HCT116 (cell line): Measurements from ENCODE around the gene PCLO. TPM values are rescaled to one million over a fixed set of nuclear protein-coding genes. Genes with fewer than 3 reads are reported as not detected.

Source experiments
- ATAC-seq: fragments of 200-7000 bp; cut with Tn5 transposase; 2 replicates; pipeline ENCODE4 v1.9.1; 2020; ENCODE audit warnings: mild to moderate bottlenecking, moderate library complexity
- BruUV-seq: library from RNA; stranded (reverse); fragments of 400-500 nt; replicated peaks from 2 replicates; lab custom pipeline; 2021; lab: Mats Ljungman, UMichigan
- CTCF ChIA-PET: fragments of 300-600 bp; sonication (Branson Sonifier 250); formaldehyde crosslinking; loops from one replicate; lab custom pipeline; 2021; ENCODE audit warnings: antibody characterized with exemption; lab: Charles Lee
- POLR2A ChIA-PET: fragments of 300-600, 350-600 bp; sonication (Branson Sonifier 250); formaldehyde crosslinking; loops from one replicate; lab custom pipeline; 2021; ENCODE audit warnings: antibody characterized with exemption; lab: Charles Lee
- RAD21 ChIA-PET, 2 experiments: fragments of 300-600 bp; sonication (Branson Sonifier 250); formaldehyde crosslinking; loops; one replicate each; lab custom pipeline; 2023; ENCODE audit warnings: low total read pairs in 2 of 2; ENCODE audit not compliant: uncharacterized antibody in 2 of 2, unreplicated experiment in 2 of 2, low non-redundant PET in 1 of 2; lab: Charles Lee
- DNase-seq: peaks from one replicate; pipeline ENCODE4 v3.0.0-alpha.2; 2010; ENCODE audit warnings: low read depth, low spot score
- H2AFZ ChIP-seq: fragments of 200-600 bp; shearing (Covaris generic), sonication (generic); 2 replicates; pipeline ENCODE4 v1.6.1; 2017; ENCODE audit warnings: low read depth, mixed run types, mixed read lengths, antibody characterized with exemption, low read length; ENCODE audit not compliant: poor library complexity, severe bottlenecking
- H3K27ac ChIP-seq: 2 replicates; pipeline ENCODE4 v1.5.1; 2012; ENCODE audit warnings: low read depth, low read length
- H3K27me3 ChIP-seq: fragments of 200-600 bp; sonication (generic); 2 replicates; pipeline ENCODE4 v1.6.1; 2016; ENCODE audit warnings: mixed run types, low read length, mixed read lengths; ENCODE audit not compliant: insufficient read depth
- H3K36me3 ChIP-seq, 2 experiments: fragments of 200-500 bp in 1 of 2; fragments of 200-600 bp in 1 of 2; sonication (Bioruptor generic) in 1 of 2; sonication (generic) in 1 of 2; 2 replicates each; pipeline versions ENCODE4 v1.5.1 to v1.6.1; 2014 to 2016; ENCODE audit warnings: low read length in 2 of 2, inconsistent platforms in 1 of 2, mixed read lengths in 1 of 2, mixed run types in 1 of 2; ENCODE audit not compliant: insufficient read depth in 2 of 2, control insufficient read depth in 1 of 2
- H3K4me1 ChIP-seq, 2 experiments: fragments of 200-600 bp in 1 of 2; sonication (generic) in 1 of 2; 2 replicates each; pipeline versions ENCODE4 v1.5.1 to v1.6.1; 2012 to 2017; ENCODE audit warnings: low read length in 2 of 2, inconsistent platforms in 1 of 2, mild to moderate bottlenecking in 1 of 2, mixed read lengths in 1 of 2, mixed run types in 1 of 2, moderate library complexity in 1 of 2; ENCODE audit not compliant: insufficient read depth in 2 of 2, control insufficient read depth in 1 of 2
- H3K4me2 ChIP-seq: fragments of 200-600 bp; sonication (generic); 2 replicates; pipeline ENCODE4 v1.6.1; 2017; ENCODE audit warnings: mixed run types, low read length, mixed read lengths
- H3K4me3 ChIP-seq, 2 experiments: fragments of 200-600 bp in 1 of 2; sonication (generic) in 1 of 2; replicated peaks in 1 of 2; 2 replicates each; pipeline ENCODE4 v1.5.1; 2011 to 2016; ENCODE audit warnings: low read length in 2 of 2, control low read depth in 1 of 2, low read depth in 1 of 2, mild to moderate bottlenecking in 1 of 2, mixed read lengths in 1 of 2, mixed run types in 1 of 2
- H3K79me2 ChIP-seq: fragments of 200-600 bp; sonication (generic); 2 replicates; pipeline ENCODE4 v1.6.1; 2017; ENCODE audit warnings: mild to moderate bottlenecking, mixed run types, low read length, moderate library complexity, mixed read lengths; ENCODE audit not compliant: insufficient read depth
- H3K9ac ChIP-seq: fragments of 200-600 bp; sonication (generic); 2 replicates; pipeline ENCODE4 v1.6.1; 2016; ENCODE audit warnings: low read length, mixed read lengths
- H3K9me2 ChIP-seq: fragments of 200-600 bp; sonication (generic), shearing (Covaris generic); 2 replicates; pipeline ENCODE4 v1.6.1; 2017; ENCODE audit warnings: mixed run types, mild to moderate bottlenecking, moderate library complexity; ENCODE audit not compliant: insufficient read depth
- H3K9me3 ChIP-seq, 2 experiments: fragments of 200-500 bp in 1 of 2; fragments of 200-600 bp in 1 of 2; sonication (Bioruptor generic) in 1 of 2; sonication (generic) in 1 of 2; 2 replicates each; pipeline ENCODE4 v1.6.1; 2014 to 2017; ENCODE audit warnings: low read length in 2 of 2, mixed read lengths in 2 of 2, inconsistent platforms in 1 of 2, low read depth in 1 of 2, mild to moderate bottlenecking in 1 of 2, mixed run types in 1 of 2, moderate library complexity in 1 of 2; ENCODE audit not compliant: control insufficient read depth in 1 of 2, insufficient read depth in 1 of 2
- H4K20me1 ChIP-seq: fragments of 200-600 bp; sonication (generic), shearing (Covaris generic); 2 replicates; pipeline ENCODE4 v1.6.1; 2017; ENCODE audit warnings: mixed run types, mild to moderate bottlenecking, moderate library complexity; ENCODE audit not compliant: insufficient read depth
- CBX3 ChIP-seq: IDR thresholded peaks from 2 replicates; pipeline ENCODE4 v1.6.1; 2012; ENCODE audit warnings: low read depth
- CEBPB ChIP-seq: IDR thresholded peaks from 2 replicates; pipeline ENCODE4 v1.6.1; 2012; ENCODE audit warnings: low read depth
- CTCF ChIP-seq, 3 experiments: fragments of 200-600 bp in 1 of 3; sonication (generic) in 1 of 3; IDR thresholded peaks in 2 of 3; conservative IDR thresholded peaks in 1 of 3; 2 replicates each; pipeline ENCODE4 v1.5.1; 2012 to 2017; ENCODE audit warnings: low read depth in 2 of 3, low read length in 2 of 3, antibody characterized with exemption in 1 of 3, borderline replicate concordance in 1 of 3, control low read depth in 1 of 3, mild to moderate bottlenecking in 1 of 3, mixed read lengths in 1 of 3, mixed run types in 1 of 3, moderate library complexity in 1 of 3; ENCODE audit not compliant: insufficient read depth in 1 of 3
- ELF1 ChIP-seq: IDR thresholded peaks from 2 replicates; pipeline ENCODE4 v1.6.1; 2012; ENCODE audit warnings: low read depth, borderline replicate concordance
- EZH2phosphoT487 ChIP-seq: fragments of 200-600 bp; IDR thresholded peaks from 2 replicates; pipeline ENCODE4 v1.6.1; 2018; ENCODE audit warnings: antibody characterized with exemption, borderline replicate concordance
- FOSL1 ChIP-seq: IDR thresholded peaks from 2 replicates; pipeline ENCODE4 v1.6.1; 2012; ENCODE audit warnings: low read depth
- JUND ChIP-seq: IDR thresholded peaks from 2 replicates; pipeline ENCODE4 v1.6.1; 2012
- POLR2A ChIP-seq: IDR thresholded peaks from 2 replicates; pipeline ENCODE4 v1.7.0; 2011; ENCODE audit warnings: borderline replicate concordance; ENCODE audit not compliant: insufficient read depth, insufficient read length; ENCODE audit errors: extremely low read depth
- RAD21 ChIP-seq: IDR thresholded peaks from 2 replicates; pipeline ENCODE4 v1.6.1; 2012; ENCODE audit warnings: low read depth, mild to moderate bottlenecking
- SIN3A ChIP-seq: IDR thresholded peaks from 2 replicates; pipeline ENCODE4 v1.6.1; 2012; ENCODE audit warnings: low read depth
- SP1 ChIP-seq: IDR thresholded peaks from 2 replicates; pipeline ENCODE4 v1.6.1; 2012; ENCODE audit warnings: low read depth
- SRF ChIP-seq: IDR thresholded peaks from 2 replicates; pipeline ENCODE4 v1.6.1; 2012; ENCODE audit warnings: low read depth
- TCF7L2 ChIP-seq: IDR thresholded peaks from 2 replicates; pipeline ENCODE4 v1.7.0; 2011; ENCODE audit warnings: borderline replicate concordance, inconsistent platforms; ENCODE audit not compliant: insufficient read depth, insufficient read length; ENCODE audit errors: extremely low read depth
- YY1 ChIP-seq: IDR thresholded peaks from 2 replicates; pipeline ENCODE4 v1.6.1; 2011; ENCODE audit warnings: low read length, low read depth, moderate library complexity, mild to moderate bottlenecking; ENCODE audit not compliant: insufficient replicate concordance; ENCODE audit errors: extremely low read depth
- ZBTB33 ChIP-seq: IDR thresholded peaks from 2 replicates; pipeline ENCODE4 v1.6.1; 2011; ENCODE audit warnings: mild to moderate bottlenecking, low read length, moderate library complexity; ENCODE audit not compliant: insufficient replicate concordance; ENCODE audit errors: extremely low read depth
- ZFX ChIP-seq: fragments of 450-650 bp; IDR thresholded peaks from 2 replicates; pipeline ENCODE4 v1.6.1; 2017
- ZNF274 ChIP-seq: fragments of 200-500 bp; sonication (Bioruptor generic); IDR thresholded peaks from 2 replicates; pipeline ENCODE4 v1.6.1; 2014; ENCODE audit warnings: mild to moderate bottlenecking, low read depth, low read length, inconsistent platforms
- intact Hi-C: fragments of 100-400 bp; cut with micrococcal nuclease; formaldehyde crosslinking; loops from 2 replicates; pipeline ENCODE4 v1.10.0; 2022
- total RNA-seq: library from RNA; stranded (reverse); gene quantifications from one replicate; pipeline ENCODE4 v1.2.1, GENCODE V29; 2021; ENCODE audit not compliant: unreplicated experiment

The PCLO gene
- total RNA-seq, 1 experiment from 2014 or later = 2.4 TPM

- intact Hi-C loops = no loop called here
- H3K4me1 ChIP-seq = no peaks in the 10 kb centered on the region
- BruUV-seq = no TSS peak
These were observed 28.1 kb upstream of the PCLO start for GRCh38 chr7:83190659-83191389.

GRCh38 chr7:83178796-83179195 is 16.1 kb upstream of the PCLO start:
- Histone ChIP-seq H3K79me2 (no peaks in the 10 kb centered on the region), H3K9me2 (no peaks in the 10 kb centered on the region), H3K4me2 (no peak overlapping the region), H3K4me3 (no peak overlapping the region), H2AFZ (no peak overlapping the region), H3K9me3 (no peaks in the 10 kb centered on the region; a peak in 1 of 4 replicates), H3K27me3 (no peaks in the 10 kb centered on the region), H3K9ac (no peak overlapping the region), H3K4me1 (no peaks in the 10 kb centered on the region), H3K27ac (no peak overlapping the region), H4K20me1 (no peaks in the 10 kb centered on the region), H3K36me3 (no peaks in the 10 kb centered on the region)
- no peak for ATAC-seq
- DNase-seq = no peak
- POLR2A ChIA-PET = no interaction called here
- RAD21 ChIA-PET = no interaction called here
- BruUV-seq = no TSS peak
- CTCF ChIA-PET = no interaction called here
- intact Hi-C loops = no loop called here
- TF ChIP-seq RAD21 (no peak), CTCF (IDR thresholded peaks at IDR 0.05 in 2 of 3, conservative IDR thresholded peaks at IDR 0.05 in 1 of 3; ENCODE audit: borderline replicate concordance in 1 of 3, insufficient read depth in 1 of 3, low read depth in 2 of 3, low read length in 2 of 3) (no peak), YY1 (no peak), EZH2phosphoT487 (no peak), ZNF274 (no peak), ZBTB33 (no peak), SP1 (no peak), TCF7L2 (no peak), ELF1 (no peak), JUND (no peak), CBX3 (no peak)

More at GRCh38 chr7:83190659-83191389, 28.1 kb upstream of the PCLO start:
- Histone ChIP-seq H3K4me3 (no peak overlapping the region), H3K4me2 (no peak overlapping the region), H4K20me1 (no peaks in the 10 kb centered on the region), H3K9ac (no peak overlapping the region), H2AFZ (no peak overlapping the region), H3K9me2 (no peaks in the 10 kb centered on the region; the same call in 1 of the 2 replicates), H3K9me3 (no peaks in the 10 kb centered on the region), H3K27me3 (no peaks in the 10 kb centered on the region), H3K27ac (no peak overlapping the region), H3K79me2 (no peaks in the 10 kb centered on the region), H3K36me3 (no peaks in the 10 kb centered on the region)
- DNase-seq (no peak), ATAC-seq (no peak)
- CTCF ChIA-PET = no interaction called here
- RAD21 ChIA-PET = no interaction called here
- POLR2A ChIA-PET = no interaction called here
- TF ChIP-seq FOSL1 (no peak), EZH2phosphoT487 (no peak), RAD21 (no peak), ZNF274 (no peak), CBX3 (no peak), ZFX (no peak), ELF1 (no peak), CEBPB (no peak), SRF (no peak), POLR2A (no peak), SIN3A (no peak), SP1 (no peak), TCF7L2 (no peak), YY1 (no peak)
